ENCODE measurements around the gene SF3B6.

The SF3B6 gene

DNA sequence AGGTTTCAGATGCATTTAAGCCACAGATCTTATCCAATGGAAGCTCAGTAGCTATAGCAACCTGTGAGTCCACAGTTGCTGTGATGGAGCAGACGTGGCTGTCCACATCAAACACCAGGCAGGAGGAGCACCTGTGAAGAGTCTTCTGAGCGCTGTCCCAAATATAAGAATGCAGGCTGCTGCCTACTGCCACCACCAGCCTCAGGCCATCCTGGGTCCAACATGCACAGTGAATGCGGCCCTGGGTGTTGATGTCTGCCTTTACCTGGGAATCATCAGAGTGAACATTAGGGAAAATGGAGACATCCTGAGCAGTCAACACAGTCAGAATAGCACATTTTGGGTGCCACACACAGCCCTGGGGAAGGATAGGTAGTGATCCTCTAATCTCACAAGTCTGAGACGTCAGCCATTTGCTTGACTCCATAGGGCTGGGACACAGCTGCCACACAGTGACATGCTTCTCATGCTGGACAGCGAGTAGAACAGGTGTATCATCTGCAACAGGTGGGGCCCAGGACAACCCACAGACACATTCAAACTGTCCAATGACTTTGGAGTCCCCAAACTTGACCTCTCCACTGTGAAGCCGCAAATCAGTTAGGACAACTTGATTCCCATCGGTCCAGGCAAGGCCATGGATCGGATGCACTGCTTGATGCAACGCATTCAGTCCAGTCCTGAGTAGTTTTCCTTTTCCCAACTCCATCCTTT lies 37.2 kb downstream of the SF3B6 start:
- Histone ChIP-seq H3K9me2 (replicated peaks; ENCODE audit: insufficient read depth, low read length) (no peaks in the 10 kb centered on the region), H3K36me3 (replicated peaks; ENCODE audit: insufficient read depth, low read length) (no peaks in the 10 kb centered on the region), H4K20me1 (ENCODE audit: insufficient read depth, low read length) (no peaks in the 10 kb centered on the region), H3K27me3 (replicated peaks; ENCODE audit: insufficient read depth, low read length) (no peaks in the 10 kb centered on the region), H2AFZ (ENCODE audit: low read length) (no peak overlapping the region), H3K79me2 (ENCODE audit: low read length) (no peaks in the 10 kb centered on the region), H3F3A (ENCODE audit: insufficient read depth, low read length) (no peaks in the 10 kb centered on the region), H3K4me1 (ENCODE audit: low read length) (no peaks in the 10 kb centered on the region), H3K27ac (ENCODE audit: low read length) (no peak overlapping the region), H3K9ac (ENCODE audit: low read length) (no peak overlapping the region), H3K4me3 (ENCODE audit: low read length) (no peak overlapping the region), H3K9me3 (replicated peaks; ENCODE audit: insufficient read depth, low read length) (no peaks in the 10 kb centered on the region), H3K4me2 (ENCODE audit: low read depth, low read length) (no peak overlapping the region)
- no peak for DNase-seq
- TF ChIP-seq, protein P1, sequence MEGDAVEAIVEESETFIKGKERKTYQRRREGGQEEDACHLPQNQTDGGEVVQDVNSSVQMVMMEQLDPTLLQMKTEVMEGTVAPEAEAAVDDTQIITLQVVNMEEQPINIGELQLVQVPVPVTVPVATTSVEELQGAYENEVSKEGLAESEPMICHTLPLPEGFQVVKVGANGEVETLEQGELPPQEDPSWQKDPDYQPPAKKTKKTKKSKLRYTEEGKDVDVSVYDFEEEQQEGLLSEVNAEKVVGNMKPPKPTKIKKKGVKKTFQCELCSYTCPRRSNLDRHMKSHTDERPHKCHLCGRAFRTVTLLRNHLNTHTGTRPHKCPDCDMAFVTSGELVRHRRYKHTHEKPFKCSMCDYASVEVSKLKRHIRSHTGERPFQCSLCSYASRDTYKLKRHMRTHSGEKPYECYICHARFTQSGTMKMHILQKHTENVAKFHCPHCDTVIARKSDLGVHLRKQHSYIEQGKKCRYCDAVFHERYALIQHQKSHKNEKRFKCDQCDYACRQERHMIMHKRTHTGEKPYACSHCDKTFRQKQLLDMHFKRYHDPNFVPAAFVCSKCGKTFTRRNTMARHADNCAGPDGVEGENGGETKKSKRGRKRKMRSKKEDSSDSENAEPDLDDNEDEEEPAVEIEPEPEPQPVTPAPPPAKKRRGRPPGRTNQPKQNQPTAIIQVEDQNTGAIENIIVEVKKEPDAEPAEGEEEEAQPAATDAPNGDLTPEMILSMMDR (IDR thresholded peaks at IDR 0.05; ENCODE audit: low read length) = no peak
- TF ChIP-seq EZH2 (optimal IDR thresholded peaks at IDR 0.05; ENCODE audit: low read depth, low read length) (no peak), EZH2phosphoT487 (IDR thresholded peaks at IDR 0.05; ENCODE audit: low read length) (no peak)

DNA sequence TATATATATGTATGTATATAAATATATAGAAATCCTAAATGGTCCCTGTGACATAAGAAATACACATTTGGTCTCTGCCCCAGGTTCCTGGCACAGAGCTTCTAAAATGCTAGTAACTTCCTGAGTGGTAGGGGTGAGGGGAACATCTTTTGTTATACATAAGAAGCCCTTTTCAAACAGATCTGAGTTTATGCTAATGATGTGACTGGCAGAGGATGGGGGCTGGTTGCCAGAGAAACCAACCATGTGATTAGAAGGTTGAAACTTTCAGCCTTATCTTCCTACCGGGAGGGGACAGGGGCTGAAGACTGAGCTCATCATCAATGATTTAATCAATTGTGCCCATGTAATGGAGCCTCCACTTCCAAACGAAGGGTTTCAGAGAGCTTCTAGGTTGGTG lies 49.9 kb downstream of the SF3B6 start:
- H3K36me3 ChIP-seq (replicated peaks; ENCODE audit: insufficient read depth, low read length) = no peaks in the 10 kb centered on the region
- no peak for DNase-seq
- H3K27ac ChIP-seq (ENCODE audit: low read length) = no peak overlapping the region
- no peak overlapping the region for H3K4me2 ChIP-seq (ENCODE audit: low read depth, low read length)
- no peaks in the 10 kb centered on the region for H3K9me3 ChIP-seq (replicated peaks; ENCODE audit: insufficient read depth, low read length)
- no peaks in the 10 kb centered on the region for H3K4me1 ChIP-seq (ENCODE audit: low read length)
- no peak overlapping the region for H3K4me3 ChIP-seq (ENCODE audit: low read length)
- H3K79me2 ChIP-seq (ENCODE audit: low read length) = no peaks in the 10 kb centered on the region
- H4K20me1 ChIP-seq (ENCODE audit: insufficient read depth, low read length) = no peaks in the 10 kb centered on the region
- TF ChIP-seq EZH2 (optimal IDR thresholded peaks at IDR 0.05; ENCODE audit: low read depth, low read length) (no peak), EZH2phosphoT487 (IDR thresholded peaks at IDR 0.05; ENCODE audit: low read length) (no peak)
- TF ChIP-seq, protein P1 (IDR thresholded peaks at IDR 0.05; ENCODE audit: low read length) = no peak
- no peaks in the 10 kb centered on the region for H3K27me3 ChIP-seq (replicated peaks; ENCODE audit: insufficient read depth, low read length)
- H3K9me2 ChIP-seq (replicated peaks; ENCODE audit: insufficient read depth, low read length) = no peaks in the 10 kb centered on the region
- no peaks in the 10 kb centered on the region for H3F3A ChIP-seq (ENCODE audit: insufficient read depth, low read length)
- H2AFZ ChIP-seq (ENCODE audit: low read length) = no peak overlapping the region
- H3K9ac ChIP-seq (ENCODE audit: low read length) = no peak overlapping the region

DNA sequence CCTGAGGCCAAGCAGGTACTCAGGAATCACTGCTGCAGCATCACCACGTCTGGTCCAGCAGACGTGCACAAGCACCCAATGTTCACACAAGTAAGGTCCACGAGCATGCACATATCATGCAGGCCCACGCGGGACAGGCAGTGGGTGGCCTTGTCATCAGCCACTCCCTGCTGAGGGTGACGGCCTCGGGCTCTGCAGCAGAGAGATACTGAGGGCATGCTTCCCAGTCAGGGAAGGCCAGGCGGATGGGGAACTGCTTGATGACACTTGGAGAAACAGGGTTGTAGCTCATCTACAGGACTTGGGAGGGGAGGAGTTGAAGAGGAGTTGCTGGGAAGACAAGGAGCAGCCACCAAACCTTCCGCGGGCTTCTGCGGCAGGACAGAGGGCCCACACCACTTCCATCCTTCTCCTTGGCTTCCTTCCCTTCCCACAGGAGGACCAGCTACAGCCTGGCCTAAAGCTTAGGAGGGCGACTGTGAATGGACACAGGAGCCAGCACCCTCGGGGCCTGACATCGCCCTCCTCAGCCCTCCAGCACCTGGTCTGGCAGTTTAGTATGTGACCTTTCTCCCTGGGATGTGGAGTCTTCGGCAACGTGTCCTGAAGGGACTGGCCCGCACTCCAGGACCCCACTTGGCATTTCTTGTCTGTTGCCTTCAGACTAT lies 51.0 kb downstream of the SF3B6 start:
- H3K36me3 ChIP-seq (replicated peaks; ENCODE audit: insufficient read depth, low read length) = no peaks in the 10 kb centered on the region

More for the DNA sequence above, 51.0 kb downstream of the SF3B6 start:
- no peak overlapping the region for H3K9ac ChIP-seq (ENCODE audit: low read length)
- no peak for DNase-seq
- no peak overlapping the region for H3K4me3 ChIP-seq (ENCODE audit: low read length)
- H3K9me2 ChIP-seq (replicated peaks; ENCODE audit: insufficient read depth, low read length) = no peaks in the 10 kb centered on the region
- no peaks in the 10 kb centered on the region for H3K27me3 ChIP-seq (replicated peaks; ENCODE audit: insufficient read depth, low read length)
- no peaks in the 10 kb centered on the region for H4K20me1 ChIP-seq (ENCODE audit: insufficient read depth, low read length)
- no peaks in the 10 kb centered on the region for H3F3A ChIP-seq (ENCODE audit: insufficient read depth, low read length)
- no peak overlapping the region for H3K27ac ChIP-seq (ENCODE audit: low read length)
- no peaks in the 10 kb centered on the region for H3K79me2 ChIP-seq (ENCODE audit: low read length)
- no peaks in the 10 kb centered on the region for H3K4me1 ChIP-seq (ENCODE audit: low read length)
- no peak overlapping the region for H2AFZ ChIP-seq (ENCODE audit: low read length)
- H3K9me3 ChIP-seq (replicated peaks; ENCODE audit: insufficient read depth, low read length) = no peaks in the 10 kb centered on the region
- no peak overlapping the region for H3K4me2 ChIP-seq (ENCODE audit: low read depth, low read length)
- TF ChIP-seq, protein P1 (IDR thresholded peaks at IDR 0.05; ENCODE audit: low read length) = no peak
- TF ChIP-seq EZH2phosphoT487 (IDR thresholded peaks at IDR 0.05; ENCODE audit: low read length) (no peak), EZH2 (optimal IDR thresholded peaks at IDR 0.05; ENCODE audit: low read depth, low read length) (no peak)

Data from MM.1S (cell line).